Chondrocyte (in vitro differentiated cells): ENCODE results near the gene VANGL1. TPM values are rescaled to one million over a fixed set of nuclear protein-coding genes. Genes with fewer than 3 reads are reported as not detected.

Experiments used
- DNase-seq: peaks from one replicate; pipeline ENCODE4 v3.0.0; 2021; ENCODE audit warnings: mixed read lengths, low spot score
- H3K27ac Mint-ChIP-seq: one replicate; pipeline ENCODE4 v1.8.0; 2021; ENCODE audit warnings: mild to moderate bottlenecking, moderate library complexity, mixed read lengths; ENCODE audit not compliant: unreplicated experiment
- H3K27me3 Mint-ChIP-seq: 2 replicates; pipeline ENCODE4 v1.8.0; 2021; ENCODE audit warnings: low read depth, mixed read lengths
- H3K36me3 Mint-ChIP-seq: 2 replicates; pipeline ENCODE4 v1.8.0; 2021; ENCODE audit warnings: low read depth, mixed read lengths
- H3K4me1 Mint-ChIP-seq: 2 replicates; pipeline ENCODE4 v1.8.0; 2021; ENCODE audit warnings: low read depth, mild to moderate bottlenecking, mixed read lengths
- H3K4me3 Mint-ChIP-seq: one replicate; pipeline ENCODE4 v1.8.0; 2021; ENCODE audit warnings: mild to moderate bottlenecking, moderate library complexity, mixed read lengths; ENCODE audit not compliant: unreplicated experiment
- H3K9me3 Mint-ChIP-seq: 2 replicates; pipeline ENCODE4 v1.8.0; 2021; ENCODE audit warnings: low read depth, mixed read lengths
- total RNA-seq: library from RNA; stranded (reverse); gene quantifications from 3 replicates; pipeline ENCODE4 v1.2.1, GENCODE V29; 2021
- TF ChIP-seq, protein P1 (sequence below): fragments of 200-600 bp; sonication (generic); IDR thresholded peaks from 2 replicates; pipeline ENCODE4 v1.5.0; 2021; ENCODE audit warnings: antibody characterized with exemption, mild to moderate bottlenecking, moderate library complexity

VANGL1 gene
- total RNA-seq, 1 donor from 2014 or later: 16.2 TPM

DNA sequence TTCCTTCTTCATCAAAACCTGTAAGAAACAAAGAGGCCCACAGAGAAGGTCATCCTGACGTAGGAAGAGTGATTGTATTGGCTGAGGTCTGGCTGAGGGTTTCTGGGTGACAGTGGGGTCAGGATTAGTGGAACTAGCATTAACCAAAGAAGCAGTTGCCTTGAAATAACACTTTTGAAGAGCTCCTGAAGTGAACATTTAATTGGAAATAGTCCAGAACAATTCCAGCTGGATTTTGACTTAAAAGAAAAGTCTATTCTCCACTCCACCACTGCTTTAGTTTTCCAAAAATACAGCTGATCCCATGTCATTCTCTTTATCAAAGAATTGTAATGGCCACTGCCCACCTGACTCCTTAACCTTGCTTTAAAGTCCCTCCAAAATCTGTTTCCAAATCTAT, 99.0 kb downstream of the VANGL1 start:
- Mint-ChIP-seq H3K36me3 (no peaks in the 10 kb centered on the region), H3K27ac (no peak overlapping the region), H3K4me3 (no peak overlapping the region), H3K4me1 (no peaks in the 10 kb centered on the region), H3K9me3 (no peaks in the 10 kb centered on the region), H3K27me3 (peaks cover 12% of the 10 kb centered on the region)
- DNase-seq: no peak
- TF ChIP-seq, protein P1, sequence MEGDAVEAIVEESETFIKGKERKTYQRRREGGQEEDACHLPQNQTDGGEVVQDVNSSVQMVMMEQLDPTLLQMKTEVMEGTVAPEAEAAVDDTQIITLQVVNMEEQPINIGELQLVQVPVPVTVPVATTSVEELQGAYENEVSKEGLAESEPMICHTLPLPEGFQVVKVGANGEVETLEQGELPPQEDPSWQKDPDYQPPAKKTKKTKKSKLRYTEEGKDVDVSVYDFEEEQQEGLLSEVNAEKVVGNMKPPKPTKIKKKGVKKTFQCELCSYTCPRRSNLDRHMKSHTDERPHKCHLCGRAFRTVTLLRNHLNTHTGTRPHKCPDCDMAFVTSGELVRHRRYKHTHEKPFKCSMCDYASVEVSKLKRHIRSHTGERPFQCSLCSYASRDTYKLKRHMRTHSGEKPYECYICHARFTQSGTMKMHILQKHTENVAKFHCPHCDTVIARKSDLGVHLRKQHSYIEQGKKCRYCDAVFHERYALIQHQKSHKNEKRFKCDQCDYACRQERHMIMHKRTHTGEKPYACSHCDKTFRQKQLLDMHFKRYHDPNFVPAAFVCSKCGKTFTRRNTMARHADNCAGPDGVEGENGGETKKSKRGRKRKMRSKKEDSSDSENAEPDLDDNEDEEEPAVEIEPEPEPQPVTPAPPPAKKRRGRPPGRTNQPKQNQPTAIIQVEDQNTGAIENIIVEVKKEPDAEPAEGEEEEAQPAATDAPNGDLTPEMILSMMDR: no peak

DNA sequence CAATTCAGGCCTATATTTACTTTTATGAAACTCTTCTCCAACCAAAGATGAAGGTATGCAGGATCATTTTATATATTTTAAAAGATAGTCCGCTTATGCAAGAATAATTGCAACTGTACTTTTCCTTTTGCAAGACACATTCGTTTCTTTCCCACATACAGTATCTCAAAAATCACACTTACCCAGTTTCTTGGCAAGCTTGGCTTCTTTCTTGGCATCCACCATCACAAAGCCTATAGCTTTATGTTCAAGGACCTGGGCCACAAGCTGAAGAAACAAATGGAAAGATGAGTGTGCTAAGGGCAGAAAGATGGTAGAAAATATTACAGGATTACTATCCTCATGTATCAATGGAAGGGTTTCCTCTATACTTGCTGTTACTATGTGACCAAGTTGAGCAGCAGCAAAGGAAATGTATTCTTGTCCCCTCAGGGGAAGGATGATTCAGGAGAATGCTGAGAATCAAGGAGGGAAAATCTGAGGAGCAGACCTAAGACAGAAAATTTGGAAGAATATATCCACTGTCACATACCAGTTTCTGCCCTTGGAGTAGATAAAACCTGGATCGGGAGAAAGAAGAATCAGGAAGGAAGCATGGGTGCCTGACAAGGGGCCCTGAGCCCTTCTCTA, 103.0 kb downstream of the VANGL1 start:
- DNase-seq: no peak
- peaks cover 5% of the 10 kb centered on the region for H3K27me3 Mint-ChIP-seq
- peaks cover 10% of the 10 kb centered on the region for H3K4me1 Mint-ChIP-seq
- H3K4me3 Mint-ChIP-seq: no peak overlapping the region
- no peaks in the 10 kb centered on the region for H3K36me3 Mint-ChIP-seq
- TF ChIP-seq, protein P1: no peak
- H3K27ac Mint-ChIP-seq: no peak overlapping the region
- peaks cover 5% of the 10 kb centered on the region for H3K9me3 Mint-ChIP-seq

DNA sequence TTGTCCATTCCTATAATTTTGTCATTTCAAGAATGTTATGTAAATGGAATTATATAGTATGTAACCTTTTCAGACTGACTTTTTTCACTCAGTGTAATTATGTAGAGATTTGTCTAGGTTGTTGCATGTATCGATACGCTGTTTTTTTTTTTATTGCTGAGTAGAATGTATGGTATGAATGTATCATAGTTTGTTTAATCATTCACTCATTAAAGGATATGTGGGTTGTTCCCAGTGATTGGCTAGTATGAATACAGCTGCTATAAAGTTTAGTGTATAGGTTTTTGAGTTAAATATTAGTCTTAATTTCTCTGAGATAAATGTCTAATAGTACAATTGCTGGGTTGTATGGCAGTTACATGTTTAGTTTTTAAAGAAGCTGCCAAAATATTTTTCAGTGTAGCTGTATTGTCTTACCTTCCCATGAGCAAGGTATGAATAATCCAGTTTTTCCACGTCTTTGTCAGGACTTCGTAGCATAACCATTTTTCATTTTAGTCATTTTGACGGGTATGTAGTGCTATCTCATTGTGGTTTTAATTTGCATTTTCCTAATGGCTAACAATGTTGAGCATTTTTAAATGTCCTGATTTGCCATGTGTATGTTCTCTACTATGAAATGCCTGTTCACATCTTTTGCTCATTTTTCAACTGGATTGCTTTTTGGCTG, 104.4 kb downstream of the VANGL1 start:
- TF ChIP-seq, protein P1: no peak
- Mint-ChIP-seq H3K27me3 (no peaks in the 10 kb centered on the region), H3K9me3 (peaks cover 5% of the 10 kb centered on the region), H3K36me3 (no peaks in the 10 kb centered on the region), H3K27ac (no peak overlapping the region), H3K4me1 (peaks cover 10% of the 10 kb centered on the region), H3K4me3 (no peak overlapping the region)
- DNase-seq: no peak

Other genes starting within 250 kb of the VANGL1 start
- gene CASQ2, start 126.7 kb downstream of the VANGL1 start, total RNA-seq: not detected in 3 replicates
- not detected in 3 replicates for gene NHLH2, start 199.2 kb downstream of the VANGL1 start, total RNA-seq